GM12892 (cell line): ENCODE data around the gene IGFLR1.

Experiments
- POLR2A ChIP-seq: IDR thresholded peaks from 2 replicates; pipeline ENCODE4 v1.6.1; 2011; ENCODE audit warnings: low read depth, low read length, control low read depth
- POLR2AphosphoS5 ChIP-seq: IDR thresholded peaks from 2 replicates; pipeline ENCODE4 v1.6.1; 2011; ENCODE audit warnings: low read depth, low read length, control low read depth
- TAF1 ChIP-seq: IDR thresholded peaks from 2 replicates; pipeline ENCODE4 v1.6.1; 2011; ENCODE audit warnings: low read depth, mild to moderate bottlenecking, control low read depth, low read length, borderline replicate concordance

- TF ChIP-seq POLR2AphosphoS5 = peak; percentile 20; the same call in 1 of the 2 replicates
- TF ChIP-seq TAF1 = no peak
- TF ChIP-seq POLR2A = no peak
These were observed 9.6 kb downstream of the IGFLR1 start for GRCh38 chr19:35732540-35733179.
